Amniotic stem cell (primary cell): ENCODE results near the gene RANBP3.
"Not testable (repeated sequence)": the region's sequence is repeated elsewhere in the genome, so short reads cannot be mapped to it uniquely, and the experiment has no call there.

ENCODE experiments used
- DNase-seq: peaks from one replicate; lab custom pipeline; 2025; lab: John Stamatoyannopoulos, UW

The RANBP3 gene

DNA sequence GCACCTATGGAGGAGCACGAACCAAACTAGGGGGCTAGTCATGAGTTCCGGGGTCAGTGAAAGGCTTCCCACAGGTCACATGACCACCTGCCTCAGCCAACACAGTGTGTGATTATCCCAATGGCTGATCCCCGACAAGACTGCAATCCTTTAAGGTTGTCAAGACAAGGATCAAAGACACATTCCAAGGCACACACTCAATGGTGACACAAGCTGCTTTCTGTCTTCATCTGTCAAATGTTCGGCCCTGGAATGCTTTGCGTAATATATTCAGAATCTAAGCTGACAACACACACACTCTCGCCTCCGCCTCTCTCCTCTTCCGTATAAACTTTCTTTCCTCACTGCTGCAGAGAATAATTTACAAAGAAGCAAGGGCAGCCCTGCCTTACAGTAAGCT lies 11.7 kb downstream of the RANBP3 start:
- no peak for DNase-seq

DNA sequence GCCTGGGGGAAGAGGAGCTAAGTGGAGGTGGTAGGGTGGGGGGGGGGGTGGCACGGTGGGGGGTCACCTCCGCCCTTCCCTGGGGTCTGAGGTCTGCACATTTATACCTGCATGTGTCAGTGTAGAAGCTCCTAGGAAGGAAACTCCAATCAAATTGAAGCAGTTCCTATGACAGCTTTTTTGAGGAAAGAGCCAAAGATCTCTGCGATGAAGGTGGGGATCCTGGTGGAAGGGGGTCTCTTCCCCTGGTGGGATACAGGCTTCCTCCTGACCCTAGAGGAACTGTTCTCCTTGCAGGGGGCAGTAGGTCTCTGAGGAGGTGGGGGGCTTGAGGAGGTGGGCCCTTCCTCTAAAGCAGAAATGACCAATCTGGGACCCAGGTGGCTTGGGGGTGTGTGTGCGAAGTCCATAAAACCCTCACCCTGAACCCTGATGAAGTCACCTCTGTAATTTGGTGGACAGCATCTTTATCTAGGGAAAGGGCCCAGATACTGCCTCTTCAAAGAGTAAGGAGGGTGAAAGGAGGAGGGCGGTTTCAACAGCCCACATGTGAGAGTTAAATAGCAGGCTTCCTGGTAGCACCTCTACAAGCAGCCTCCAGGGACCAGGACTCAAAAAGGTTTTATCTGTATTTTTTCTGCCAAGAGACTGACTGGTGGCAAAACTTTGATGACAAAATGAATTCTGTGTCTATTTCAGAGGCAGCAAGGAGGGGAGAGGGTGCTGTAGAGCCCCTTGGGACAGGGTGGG lies 12.9 kb downstream of the RANBP3 start:
- no peak for DNase-seq

DNA sequence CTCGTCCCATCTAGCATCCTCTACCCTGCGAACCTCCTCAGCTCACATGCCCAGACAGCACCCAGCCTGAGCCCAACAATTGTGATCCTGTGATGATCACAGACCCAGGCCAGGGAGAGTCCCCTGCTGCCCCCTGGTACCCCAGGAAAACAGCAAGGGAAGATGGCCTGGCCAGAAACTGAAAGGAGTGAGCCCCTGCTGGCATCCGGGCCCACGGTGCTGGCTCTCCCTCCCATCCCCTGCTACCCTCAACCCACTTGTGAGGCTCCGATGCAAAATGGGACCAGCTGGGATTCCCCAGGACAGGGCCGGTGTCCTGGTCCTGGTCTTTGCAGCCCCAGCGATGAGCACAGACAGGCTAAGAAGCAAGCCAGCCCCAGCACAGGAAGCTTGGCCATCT lies 14.1 kb downstream of the RANBP3 start:
- no peak for DNase-seq

DNA sequence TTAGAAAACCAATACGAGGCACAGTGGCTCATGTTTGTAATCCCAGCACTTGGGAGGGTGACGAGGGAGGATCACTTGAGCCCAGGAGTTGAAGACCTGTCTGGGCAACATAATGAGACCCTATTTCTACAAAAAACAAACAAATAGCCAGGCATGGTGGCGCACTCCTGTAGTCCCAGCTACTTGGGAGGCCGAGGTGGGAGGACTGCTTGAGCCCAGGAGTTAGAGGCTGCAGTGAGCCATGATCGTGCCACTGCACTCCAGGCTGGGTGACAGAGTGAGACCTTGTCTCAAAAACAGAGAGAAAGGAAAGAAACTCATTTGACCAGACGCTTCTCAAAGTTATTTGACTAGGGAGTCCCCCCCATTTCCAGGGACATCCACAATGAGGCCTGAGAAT lies 14.7 kb downstream of the RANBP3 start:
- not testable (repeated sequence) for DNase-seq

DNA sequence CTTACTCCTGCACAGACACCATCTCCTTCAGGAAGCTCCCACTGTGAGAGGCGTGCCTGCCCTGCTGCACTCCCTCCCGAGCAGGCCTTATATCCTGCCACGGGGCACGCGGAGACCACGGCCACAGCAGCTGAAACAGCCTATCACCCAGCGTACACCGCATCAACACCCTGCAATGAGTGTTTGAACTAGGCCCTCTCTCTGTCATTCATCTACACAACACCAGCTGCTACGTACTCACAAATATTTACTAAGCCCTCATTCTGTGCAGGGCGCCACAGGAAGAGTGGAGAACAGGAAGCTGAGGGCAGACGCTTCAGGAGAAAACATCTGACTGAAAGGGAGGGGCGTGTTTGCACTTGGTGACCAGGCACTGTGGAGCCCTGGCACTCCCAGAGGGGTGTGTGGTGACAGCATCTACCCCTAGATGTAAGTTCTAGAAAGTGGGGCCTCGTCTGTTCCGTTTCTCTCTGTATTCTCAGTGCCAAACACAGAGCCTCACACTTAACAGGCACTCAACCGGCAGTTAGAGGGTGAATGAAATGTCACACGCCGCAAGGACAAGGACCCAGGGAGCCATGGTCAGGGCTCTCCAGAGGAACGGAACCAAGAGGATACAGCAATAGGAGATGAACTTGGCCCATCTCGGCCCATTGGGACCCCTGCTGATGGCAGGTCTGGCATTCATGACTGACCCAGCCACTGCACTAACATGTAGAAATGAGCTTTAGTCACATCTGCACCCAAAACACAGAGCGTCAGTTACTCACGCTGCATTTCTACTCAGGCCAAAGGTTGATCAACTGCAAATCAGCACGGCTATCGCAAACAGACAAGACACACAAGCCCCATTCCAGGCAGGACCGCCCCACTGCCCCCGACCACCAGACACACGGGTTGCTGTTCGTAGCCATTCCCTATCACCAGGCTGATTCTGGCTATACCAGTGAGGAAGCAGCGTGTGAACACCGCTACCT lies 15.7 kb downstream of the RANBP3 start:
- DNase-seq = no peak

DNA sequence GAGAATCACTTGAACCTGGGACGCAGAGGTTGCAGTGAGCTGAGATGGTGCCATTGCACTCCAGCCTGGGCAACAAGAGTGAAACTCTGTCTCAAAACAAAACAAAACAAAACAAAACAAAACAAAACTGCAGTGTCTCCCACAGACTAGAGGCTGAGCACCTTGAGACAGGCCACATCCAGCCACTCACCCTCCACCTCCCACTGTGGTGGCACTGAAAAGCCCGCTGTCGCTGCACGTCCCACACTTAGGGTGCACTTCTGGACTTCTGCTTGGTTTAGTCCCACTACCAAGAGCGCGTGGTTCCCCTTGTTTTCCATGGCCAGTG lies 16.3 kb downstream of the RANBP3 start:
- DNase-seq = not testable (repeated sequence)

DNA sequence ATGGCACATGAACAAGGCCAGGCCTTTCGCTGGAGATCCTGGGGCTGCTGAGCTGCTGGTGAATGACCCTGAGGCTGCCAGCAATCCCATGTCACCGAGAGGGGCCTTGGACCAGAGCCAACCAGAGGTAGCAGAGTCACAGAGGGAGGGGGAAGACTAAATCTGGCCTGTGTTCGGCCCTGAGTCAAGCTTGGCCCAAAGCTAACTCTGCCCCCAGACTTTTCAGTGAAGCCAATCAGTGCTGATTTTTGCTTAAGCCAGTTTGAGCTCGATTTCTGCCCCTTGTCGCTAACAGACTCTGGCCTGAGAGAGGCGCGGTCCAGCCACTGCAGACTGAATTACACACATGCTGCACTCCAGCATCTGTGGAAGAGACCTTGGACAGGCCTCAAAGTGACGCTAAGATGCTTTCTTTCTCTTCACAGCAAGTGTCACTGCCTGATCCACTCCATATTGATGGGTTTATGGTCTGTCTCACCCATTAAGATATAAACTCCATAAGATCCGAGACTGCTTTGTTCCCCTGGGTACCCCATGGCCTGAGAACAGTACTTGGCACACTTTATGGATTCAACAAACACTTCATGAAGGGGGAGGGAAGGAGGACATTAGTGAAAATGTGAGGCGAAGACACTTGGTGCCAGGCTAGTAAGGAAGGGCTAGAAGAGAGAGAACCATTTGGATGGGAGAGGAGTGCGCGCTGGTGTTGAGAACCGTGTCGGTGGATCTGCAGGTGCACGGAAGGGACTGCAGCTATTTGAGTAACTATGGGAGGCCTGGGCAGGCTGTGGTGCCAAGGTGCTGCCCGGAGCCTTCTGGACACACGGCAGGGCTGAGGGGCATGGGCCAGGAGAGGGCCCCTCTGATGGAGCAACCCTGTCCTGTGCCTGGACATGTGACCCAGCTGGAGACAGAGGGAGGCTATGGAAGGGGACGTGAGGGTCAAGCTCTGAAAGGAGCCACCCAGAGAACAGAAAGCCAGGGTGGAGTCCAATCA lies 17.6 kb downstream of the RANBP3 start:
- DNase-seq = no peak

DNA sequence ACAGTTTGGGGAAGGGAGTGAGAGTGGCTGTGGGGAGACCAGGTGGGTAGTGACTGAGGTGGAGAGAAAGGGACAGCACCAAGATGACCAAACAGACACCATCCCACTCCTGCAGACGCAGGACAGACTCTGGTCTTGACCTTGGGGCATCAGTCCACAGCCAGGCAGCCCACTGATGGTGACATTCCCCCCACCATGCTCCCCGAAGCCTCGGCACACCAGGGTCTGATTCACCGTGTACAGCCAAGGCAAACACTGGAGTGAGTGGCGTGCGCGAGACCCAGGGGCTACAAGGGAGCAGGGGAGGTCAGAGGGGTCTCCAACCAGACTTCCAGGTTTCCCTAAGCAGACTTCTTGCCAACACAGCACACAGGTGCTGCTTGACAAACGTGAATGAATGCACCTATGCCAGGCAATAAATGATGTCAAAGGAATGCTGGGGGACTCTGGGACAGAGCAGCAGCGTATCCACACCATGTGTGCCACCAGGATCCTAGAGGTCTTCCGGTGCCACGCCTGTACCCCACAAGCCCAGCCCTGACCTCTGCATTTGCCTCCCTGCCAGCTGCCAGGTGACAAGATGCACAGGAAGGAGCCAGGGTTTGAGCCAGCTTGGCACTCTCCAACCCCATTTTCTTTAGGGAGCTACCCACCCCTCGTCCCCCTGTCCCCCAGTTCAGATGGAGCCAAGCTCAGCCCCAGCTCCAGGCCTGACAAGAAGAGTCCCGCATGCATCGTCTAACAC lies 18.5 kb downstream of the RANBP3 start:
- no peak for DNase-seq

DNA sequence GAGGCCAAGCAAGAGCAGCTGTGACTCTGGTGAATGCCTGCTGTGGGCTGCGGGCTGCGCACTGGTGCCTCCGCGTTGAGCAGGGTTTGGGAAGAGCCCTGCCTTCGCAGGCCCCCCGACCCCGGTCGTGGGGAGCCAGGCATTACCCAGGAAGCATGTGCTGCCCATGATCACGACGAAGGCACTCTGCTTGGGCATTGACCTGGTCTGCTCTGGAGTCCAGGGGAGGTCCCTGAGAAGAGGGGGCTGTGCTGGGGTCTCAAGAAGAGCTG lies 19.2 kb downstream of the RANBP3 start:
- DNase-seq = no peak

DNA sequence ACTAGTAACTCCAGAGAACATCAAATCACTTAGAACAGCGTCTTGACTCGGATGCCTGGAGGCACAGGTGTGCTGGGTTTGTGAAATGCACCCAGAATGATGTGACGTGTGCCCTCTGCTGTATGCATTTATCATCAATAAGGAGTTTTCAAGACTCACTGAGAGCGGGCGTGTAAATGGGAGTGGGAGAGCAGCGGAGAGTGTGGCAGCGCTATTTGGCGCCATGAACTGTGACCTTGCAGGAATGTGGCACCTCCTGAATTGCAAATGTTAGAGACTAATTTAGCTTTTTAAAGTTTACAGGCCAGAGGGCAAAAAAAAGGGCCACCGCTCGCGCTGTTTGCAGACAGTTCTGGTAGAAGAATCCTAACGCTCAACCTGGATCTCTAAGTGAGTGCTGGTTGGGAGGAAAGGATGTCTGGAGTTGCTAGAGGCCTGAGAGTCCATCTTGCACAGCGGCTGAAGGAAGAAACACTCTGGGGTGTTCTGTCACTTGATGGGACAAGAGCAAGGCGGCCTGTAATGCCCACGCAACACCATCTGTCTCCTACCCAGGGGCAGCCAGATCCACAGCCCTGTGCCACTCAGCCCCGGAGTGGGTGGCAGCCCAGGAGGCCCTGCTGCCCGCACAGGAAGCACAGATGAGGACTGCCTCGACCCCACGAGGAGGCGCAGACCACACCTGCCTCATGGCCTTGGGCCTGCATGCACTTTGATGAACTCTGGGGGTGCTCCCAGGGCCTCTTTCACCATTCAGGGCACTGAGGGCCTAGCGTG lies 19.7 kb downstream of the RANBP3 start:
- no peak for DNase-seq

DNA sequence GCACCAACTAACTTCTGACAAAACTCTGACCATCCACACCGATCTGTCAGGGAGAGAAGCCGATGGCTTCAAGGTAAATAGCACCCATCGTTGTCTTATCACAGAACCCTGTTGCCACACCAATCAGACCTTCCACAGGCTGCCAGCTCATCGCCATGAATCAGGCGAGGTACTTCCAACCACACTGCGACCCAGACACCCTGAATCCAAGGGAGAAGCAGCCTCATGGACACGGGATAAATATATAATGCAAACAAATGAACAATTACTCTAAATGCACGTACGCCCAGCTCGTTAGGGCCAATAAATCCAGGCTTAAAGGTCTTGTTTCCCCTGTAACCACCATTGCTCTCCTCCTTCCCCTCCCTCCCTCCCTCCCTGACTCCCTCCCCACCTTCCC lies 20.8 kb downstream of the RANBP3 start:
- no peak for DNase-seq

DNA sequence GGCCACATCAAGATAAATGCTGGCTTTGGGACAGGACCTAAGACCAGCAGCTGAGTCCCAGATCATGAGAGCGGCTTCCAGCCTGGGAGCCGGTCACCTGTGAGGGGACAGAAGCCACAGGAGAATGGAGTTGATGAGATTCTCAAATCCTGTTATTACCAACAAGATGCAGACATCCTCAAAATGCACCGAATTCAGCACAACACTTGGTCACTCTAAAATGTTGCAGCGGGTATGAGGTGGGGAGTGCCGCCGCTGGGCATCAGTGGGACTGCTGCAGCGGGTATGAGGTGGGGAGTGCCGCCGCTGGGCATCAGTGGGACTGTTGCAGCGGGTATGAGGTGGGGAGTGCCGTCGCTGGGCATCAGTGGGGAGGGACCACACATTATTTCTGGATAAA lies 21.2 kb downstream of the RANBP3 start:
- no peak for DNase-seq

DNA sequence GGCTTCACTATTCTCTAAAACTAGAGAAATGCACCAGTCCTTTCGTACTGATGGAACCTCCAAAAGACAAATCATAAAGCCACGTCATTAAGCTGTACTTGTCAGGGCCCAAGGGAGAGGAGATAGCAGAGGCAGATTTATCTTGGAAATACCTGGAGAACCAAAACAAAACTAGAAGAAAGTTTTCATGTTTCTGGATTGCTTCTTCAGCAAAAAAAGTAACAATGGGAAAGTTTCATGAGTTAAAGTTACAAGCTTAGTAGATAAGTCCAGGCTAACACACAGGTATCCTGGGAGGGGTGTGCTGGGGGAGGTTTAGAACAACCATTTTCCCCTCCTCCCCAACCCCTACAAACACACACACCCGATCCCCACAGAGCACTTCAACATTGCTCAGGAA lies 21.6 kb downstream of the RANBP3 start:
- no peak for DNase-seq

DNA sequence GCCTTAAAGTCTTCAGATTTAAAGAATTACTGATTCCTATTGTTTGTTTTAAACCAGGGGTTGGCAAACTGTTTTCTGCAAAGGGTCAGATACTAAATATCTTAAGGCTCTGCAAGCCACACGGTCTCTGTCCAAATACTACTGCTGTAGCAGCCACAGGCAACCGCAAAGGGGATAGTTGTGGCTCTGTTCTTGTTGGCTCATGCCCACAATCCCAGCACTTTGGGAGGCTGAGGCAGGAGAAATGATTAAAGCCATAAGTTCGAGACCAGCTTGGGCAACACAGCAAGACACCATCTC lies 22.4 kb downstream of the RANBP3 start:
- DNase-seq = no peak

DNA sequence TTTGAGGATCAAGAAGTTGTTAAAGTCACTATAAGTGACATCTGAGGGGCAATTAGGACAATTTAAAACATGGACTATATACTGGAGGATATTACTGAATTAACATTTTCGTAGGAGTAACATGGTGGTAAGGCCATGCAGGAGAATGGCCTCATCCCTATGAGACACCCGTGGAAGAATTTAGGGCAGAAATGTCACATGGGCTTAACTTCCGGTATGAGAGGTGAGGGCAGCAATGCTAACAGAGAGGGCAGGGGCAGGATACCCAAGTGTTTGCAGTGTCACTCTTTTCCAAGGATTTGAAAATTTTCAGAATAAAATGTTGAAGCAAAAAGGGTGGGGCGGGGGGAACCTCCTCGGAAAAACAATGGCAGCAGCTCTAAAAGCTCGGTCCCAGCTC lies 23.6 kb downstream of the RANBP3 start:
- DNase-seq = no peak

DNA sequence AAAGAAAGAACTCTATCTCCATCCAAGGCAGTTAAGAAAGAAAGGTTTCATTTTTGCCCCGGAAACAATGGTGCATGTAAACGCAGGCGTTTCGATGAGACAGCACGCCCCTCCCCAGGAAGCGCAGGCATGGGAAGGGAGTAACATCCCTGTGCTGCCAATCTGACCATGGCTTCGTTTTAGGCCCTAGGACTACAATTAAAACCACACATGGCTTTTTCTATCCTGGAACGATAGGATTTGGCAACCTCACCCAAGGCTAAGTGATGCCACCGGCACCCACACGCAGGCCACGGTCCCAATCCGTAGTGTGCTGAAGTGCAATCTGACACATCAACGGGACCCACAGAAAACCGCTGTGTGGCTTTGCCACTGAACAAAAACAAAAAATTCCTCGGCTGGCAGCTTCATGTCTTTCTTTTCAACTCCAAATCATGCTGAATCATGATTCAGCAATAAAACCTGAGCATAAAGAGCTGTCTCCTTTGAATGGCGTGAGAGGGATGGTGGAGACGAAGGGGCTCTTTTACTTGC lies 24.2 kb downstream of the RANBP3 start:
- no peak for DNase-seq

DNA sequence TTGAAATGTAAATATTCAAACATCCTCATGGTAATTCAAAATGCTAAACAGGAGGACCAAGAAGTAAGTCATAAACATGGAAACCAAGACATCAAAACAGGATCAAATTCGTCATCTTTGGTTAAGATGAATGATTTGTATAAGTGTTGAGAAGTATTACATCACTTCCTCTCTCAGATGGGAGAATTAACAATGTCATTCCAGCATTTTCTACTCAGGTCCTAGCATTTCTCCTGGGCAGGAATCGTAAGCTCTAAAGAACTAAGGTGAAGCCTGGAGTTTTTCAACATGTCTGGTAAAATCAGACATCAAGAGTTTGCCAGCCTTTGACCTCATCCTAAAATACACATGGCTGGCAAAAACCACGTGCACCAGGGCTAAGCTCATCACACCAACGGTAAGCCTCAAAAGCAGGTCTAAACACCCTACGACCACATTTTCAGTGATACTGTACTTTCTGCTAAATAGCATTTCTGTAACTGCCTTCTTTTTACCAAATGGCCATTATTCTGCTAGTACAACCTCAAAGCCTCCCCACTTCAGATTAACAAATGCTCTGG lies 24.8 kb downstream of the RANBP3 start:
- DNase-seq = no peak

DNA sequence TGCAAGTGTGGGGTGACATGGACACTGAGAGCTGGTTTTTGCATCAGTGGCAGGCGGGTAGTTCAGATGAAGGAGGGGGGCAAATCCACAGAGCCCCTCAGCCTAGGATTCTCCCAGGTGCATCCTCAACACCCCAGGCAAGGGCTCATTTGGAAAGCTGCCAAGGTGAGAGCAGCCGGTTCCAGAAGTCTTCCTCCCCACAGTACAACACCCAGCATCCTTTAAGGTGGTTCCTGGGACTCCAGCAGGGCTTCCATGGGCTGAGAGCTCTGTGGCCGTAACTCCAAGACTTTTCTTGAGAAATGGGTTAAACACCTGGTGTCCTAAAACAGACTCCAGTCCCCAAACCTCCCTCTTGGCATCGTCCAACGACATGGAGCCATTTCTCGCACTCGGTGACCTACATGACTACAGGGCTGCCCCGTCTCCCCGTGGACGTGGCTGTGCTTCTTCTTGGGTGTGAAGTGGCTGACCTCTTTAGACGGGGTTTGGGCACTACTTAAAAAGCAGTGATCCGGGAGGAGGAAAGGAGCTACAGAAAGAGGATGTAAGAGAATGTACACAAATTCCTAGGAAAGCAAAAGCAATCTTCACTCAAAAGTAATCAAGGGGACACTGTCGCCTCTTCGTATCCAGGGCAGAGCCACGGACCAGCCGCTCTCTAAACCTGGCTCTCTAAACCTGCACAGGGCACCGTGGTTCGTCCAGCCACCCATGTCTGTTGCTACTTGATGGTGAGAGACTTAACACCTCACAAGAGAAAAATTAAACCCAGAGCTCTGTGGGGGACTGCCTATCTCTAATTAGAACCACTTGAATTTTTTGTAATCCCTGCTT lies 25.5 kb downstream of the RANBP3 start:
- DNase-seq = no peak

DNA sequence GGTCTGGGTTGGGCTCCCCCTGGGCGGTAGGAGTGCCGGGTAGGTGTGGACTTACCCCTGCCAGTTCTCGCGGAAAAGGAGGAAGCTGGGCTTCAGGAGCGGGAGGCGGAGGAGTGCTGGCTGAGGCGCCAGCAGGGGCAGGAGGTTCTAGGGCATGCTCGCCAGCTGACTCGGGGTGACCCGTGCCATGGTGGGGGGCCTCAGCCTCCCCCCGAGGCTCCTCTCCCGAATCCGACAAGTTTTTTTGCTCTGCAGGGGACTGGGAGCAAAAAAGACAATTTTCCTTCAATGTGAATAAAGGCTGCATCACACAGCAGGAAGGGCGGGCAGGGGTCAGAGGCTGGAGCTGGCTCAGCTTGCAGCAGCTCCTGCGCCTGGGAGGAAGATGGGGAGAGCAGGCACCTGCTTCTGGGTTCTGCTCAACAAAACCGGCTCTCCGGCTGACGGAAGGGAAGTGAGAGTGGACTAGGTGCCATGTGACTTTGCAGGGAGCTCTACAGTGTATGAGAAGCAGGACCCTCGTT lies 26.5 kb downstream of the RANBP3 start:
- DNase-seq = no peak
